Caki2 (cell line): ENCODE measurements around the gene WLS. TPM values are rescaled to one million over a fixed set of nuclear protein-coding genes. Genes with fewer than 3 reads are reported as not detected.

ENCODE experiments used
- DNase-seq: peaks from one replicate; pipeline ENCODE4 v3.0.0-alpha.2; 2015; ENCODE audit warnings: low read depth
- in situ Hi-C: cut with HindIII; loops from 2 replicates; pipeline ENCODE4 v1.10.0; 2016; ENCODE audit warnings: low sequenced_read_pairs, low pct_unique_long_range_greater_than_20kb, mixed read lengths
- total RNA-seq: library from RNA; depleted of rRNA; stranded (reverse); fragments of >200 nt; shearing (Covaris generic); gene quantifications from 2 replicates; pipeline ENCODE4 v1.2.3, GENCODE V29; 2014; ENCODE audit warnings: low replicate concordance

WLS gene
- total RNA-seq, 1 experiment from 2014 or later, result not detected

DNA sequence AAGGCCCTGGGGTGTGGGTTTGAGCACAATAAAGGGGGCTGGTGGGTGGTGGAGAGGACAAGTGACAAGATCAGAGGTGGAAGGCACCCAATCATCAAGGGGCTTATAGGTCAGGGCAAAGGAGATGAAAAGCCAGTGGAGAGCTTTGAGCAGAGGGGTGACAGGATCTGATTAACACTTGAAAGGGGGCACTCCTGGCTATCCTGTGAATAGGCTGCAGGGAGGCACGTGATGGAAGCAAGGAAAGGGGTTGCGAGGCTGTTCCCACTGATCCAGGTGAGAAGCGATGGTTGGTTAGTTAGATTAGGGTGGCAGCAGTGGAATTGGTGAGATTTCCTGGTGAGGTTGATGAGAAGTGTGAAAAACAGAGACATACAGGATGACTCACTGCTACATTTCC lies 80.6 kb downstream of the WLS start:
- in situ Hi-C loops, result no loop called here
- no peak for DNase-seq

GRCh38 chr1:68149907-68150306 lies 82.4 kb downstream of the WLS start:
- in situ Hi-C loops, result no loop called here
- no peak for DNase-seq

GRCh38 chr1:68149110-68149798 lies 83.1 kb downstream of the WLS start:
- in situ Hi-C loops, result no loop called here
- no peak for DNase-seq

DNA sequence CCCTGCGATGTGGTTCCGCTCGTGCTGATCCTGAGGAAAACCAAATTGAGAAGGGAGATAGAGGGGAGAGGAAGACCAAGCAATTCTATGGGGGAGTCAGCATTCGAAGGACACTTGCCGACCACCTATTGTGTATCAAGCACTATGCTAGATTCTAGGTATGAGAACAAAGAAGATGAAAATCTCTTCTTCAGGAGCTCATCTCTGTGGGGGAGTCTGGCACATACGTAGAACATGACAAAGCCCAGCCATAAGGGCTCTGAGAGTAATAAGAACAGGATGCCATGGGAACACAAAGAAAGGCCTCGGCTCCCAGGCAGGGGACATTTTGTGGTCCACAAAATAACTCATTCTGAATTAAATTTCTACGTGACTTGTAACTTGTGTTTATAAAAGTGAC lies 83.7 kb downstream of the WLS start:
- in situ Hi-C loops, result no loop called here
- DNase-seq, result no peak

DNA sequence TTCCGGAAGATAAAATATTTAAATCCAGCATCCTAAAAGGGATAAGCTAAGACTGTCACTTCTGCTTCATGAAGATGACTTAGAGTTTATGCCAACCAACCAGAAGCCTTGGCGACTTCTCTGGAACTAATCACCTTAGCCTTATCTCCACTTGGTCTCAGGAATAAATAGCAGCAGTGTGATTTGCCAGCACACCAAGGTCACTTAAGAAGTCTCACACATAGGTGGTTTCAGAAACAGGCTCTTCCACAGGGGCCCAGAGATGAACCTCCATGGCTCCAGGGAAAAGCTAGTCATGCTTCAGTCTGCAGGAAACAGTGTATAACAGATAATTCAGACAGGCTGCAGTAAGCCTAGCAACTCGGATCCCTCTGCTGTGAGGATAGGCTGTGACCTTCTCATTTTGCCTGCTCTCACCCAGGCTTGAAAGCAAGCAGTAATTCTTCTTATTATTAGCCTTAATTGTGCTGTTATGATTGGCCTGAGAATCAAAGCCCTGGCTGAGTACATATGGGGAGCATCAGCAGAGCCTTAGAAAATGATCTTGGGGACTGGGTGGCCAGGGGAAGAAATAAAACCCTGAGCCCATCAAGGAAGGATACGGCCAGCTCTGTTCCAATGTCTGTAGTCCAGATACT lies 84.7 kb downstream of the WLS start:
- in situ Hi-C loops, result no loop called here
- no peak for DNase-seq

DNA sequence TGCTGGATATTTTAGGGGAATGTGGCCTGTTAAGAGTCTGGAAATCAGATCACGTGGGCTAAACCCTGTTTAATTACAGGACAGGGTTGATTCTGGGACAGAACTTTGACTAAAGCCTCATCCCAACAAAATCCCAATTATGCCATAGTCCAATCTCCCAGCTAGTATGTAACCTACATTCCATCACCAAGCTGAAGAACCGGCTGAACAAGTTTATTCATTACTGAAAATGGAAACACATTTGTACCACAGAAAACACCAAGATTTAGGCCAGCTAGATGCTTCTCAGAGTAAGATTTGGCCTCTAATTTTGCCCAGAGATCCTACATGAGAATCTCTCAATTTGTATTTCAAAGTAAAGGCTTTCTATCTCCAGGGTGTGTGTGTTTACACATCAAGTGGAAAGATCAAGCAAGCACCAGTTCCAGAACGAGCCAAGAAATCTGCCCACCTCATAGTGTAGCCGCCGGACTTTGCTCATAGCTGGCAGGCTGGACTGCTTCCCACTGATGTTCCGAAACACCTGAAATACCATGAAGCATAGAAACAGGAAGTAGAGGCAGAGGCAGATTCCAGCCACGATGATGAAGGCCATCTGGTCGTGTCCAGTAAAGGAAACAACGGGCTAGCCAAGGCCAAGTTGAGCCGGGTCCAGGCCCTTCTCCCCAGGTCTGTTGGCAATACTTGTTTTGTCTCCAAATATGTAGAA lies 86.8 kb downstream of the WLS start:
- in situ Hi-C loops, result no loop called here
- DNase-seq, result no peak

GRCh38 chr1:68144856-68145255 lies 87.5 kb downstream of the WLS start:
- no peak for DNase-seq
- in situ Hi-C loops, result no loop called here

DNA sequence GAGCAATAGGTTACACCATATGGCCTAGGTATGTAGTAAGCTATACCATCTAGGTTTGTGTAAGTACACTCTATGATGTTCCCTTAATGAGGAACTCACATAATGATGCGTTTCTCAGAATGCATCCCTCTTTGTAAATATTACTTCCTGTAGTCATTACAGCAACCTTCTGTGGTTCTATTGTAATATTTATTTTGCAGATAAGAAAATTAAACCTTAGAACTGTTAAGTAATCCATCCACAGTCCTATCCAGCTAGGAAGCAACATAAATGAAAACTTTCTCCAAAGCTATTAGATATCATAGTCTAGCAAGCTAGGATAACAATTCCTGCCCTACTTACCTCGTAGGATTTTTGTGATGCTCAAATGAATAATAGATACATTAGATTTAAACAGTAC lies 88.7 kb downstream of the WLS start:
- no peak for DNase-seq
- in situ Hi-C loops, result no loop called here

GRCh38 chr1:68142461-68142860 lies 89.9 kb downstream of the WLS start:
- in situ Hi-C loops, result no loop called here
- no peak for DNase-seq

DNA sequence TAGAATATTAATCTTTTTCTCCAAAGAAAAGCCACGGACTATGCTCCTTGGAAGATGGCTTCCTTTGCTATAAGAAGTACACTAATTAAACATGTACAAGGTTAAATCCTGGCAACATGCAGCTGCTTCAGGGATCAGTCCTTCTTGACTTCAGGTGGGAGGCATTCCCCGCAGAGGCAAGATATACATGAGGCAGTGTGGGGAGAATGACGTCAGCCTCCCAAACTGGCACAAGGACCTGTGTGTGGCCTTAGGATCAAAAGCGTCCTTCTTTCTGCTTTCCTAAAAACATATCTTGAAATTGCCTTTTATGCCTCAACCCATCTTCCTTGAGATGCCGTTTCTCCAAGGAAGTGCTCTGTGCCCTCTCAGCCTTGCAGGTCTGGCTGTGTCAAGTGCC lies 90.3 kb downstream of the WLS start:
- in situ Hi-C loops, result no loop called here
- no peak for DNase-seq

GRCh38 chr1:68141071-68142021 lies 91.0 kb downstream of the WLS start:
- in situ Hi-C loops, result no loop called here
- DNase-seq, result no peak

- no peak for DNase-seq
- in situ Hi-C loops, result no loop called here
Measured at GRCh38 chr1:68140536-68140935, 91.8 kb downstream of the WLS start.

DNA sequence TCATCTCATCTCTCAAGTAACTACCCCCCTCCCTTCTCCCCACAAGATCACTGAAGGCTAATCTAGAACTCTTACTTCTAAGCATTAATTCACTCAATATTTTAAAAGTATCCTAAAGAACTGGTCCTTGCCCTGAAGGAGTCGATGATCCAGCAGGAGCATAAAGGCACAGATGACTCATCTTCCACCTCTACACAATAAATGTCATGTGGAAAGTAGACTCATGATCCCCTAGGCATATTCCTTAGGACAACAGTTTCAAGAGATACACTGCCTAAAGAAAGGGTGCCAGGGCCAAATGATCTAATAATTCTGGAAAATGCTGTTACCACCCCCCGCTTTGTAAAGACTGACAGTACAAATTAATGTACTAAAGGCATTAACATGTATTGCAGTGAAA lies 96.1 kb downstream of the WLS start:
- in situ Hi-C loops, result no loop called here
- DNase-seq, result no peak

DNA sequence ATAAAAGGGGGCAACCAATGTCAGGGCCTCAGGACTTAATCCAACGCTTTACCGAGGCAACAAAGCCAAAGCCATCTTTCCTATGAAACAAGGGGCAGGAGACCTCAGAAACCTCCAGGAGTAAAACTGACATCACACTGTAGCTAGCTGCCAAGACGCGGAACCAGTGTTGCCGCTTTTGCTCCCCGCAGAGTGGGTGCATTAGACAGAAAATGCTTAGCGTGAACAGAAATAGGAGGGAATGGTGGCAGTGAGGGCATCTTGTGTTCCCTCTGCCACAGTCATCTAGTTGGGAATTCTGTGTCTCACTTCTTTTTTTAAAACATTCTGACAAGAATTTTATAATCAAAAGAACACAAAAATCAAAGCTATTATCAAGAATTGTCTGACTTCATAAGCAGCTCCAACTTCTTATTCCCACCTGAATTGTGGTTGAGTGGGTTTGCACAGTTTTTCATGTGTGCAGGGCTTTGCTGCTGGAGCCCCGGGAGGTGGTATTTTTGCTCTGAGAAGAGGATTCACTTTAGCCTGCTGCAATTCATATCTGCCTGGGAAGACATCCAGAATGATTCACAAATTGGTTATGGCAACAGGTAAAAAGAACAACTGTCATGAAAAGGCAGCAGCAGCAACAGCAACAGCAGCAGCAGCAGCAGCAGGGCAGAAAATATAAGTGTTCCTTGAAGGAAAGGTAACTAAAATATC lies 99.7 kb downstream of the WLS start:
- no peak for DNase-seq
- in situ Hi-C loops, result no loop called here

DNA sequence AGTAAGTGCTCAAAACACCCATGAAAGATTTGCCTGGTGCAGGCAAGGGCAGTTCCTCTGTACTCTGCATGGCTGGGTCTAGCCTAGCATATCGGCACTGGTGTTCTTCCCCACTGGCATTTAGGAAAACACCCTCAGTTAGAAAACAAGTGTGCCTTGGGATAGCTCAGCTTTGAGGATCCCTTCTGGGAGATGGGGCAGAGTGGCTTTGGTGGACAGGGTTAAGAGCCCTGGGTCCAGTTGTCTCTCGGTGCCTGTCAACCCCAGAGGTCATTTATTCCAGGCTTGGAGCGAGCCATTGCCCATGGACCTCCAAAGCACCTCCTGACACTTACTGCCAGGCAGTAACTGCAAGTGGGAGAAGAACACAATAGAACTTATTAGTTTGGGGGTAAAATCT lies 101.1 kb downstream of the WLS start:
- in situ Hi-C loops, result no loop called here
- no peak for DNase-seq

- no peak for DNase-seq
- in situ Hi-C loops, result no loop called here
Measured at GRCh38 chr1:68129536-68130250, 102.6 kb downstream of the WLS start.

- in situ Hi-C loops, result no loop called here
- DNase-seq, result no peak
Measured at GRCh38 chr1:68128820-68129219, 103.5 kb downstream of the WLS start.
